NCI-H446 treated with DMSO at 0.1 percent for 48 hours (cell line): ENCODE measurements around the gene GABRD.

Source experiments
- DNase-seq: peaks from one replicate; lab custom pipeline; 2025; lab: John Stamatoyannopoulos, UW

The GABRD gene

GRCh38 chr1:2018217-2019171, 651 bp upstream of the GABRD start:
- no peak for DNase-seq

- DNase-seq = no peak
Measured at GRCh38 chr1:2019571-2020309, 595 bp downstream of the GABRD start.

- DNase-seq = no peak
Measured at GRCh38 chr1:2020310-2020655, 1.1 kb downstream of the GABRD start.

GRCh38 chr1:2021550-2021949, 2.4 kb downstream of the GABRD start:
- no peak for DNase-seq

GRCh38 chr1:2022063-2022770, 3.1 kb downstream of the GABRD start:
- no peak for DNase-seq

GRCh38 chr1:2023187-2023586, 4.0 kb downstream of the GABRD start:
- DNase-seq = no peak

- DNase-seq = no peak
Measured at GRCh38 chr1:2024451-2024850, 5.3 kb downstream of the GABRD start.

GRCh38 chr1:2024887-2025286, 5.7 kb downstream of the GABRD start:
- DNase-seq = no peak

- DNase-seq = no peak
Measured at GRCh38 chr1:2025491-2025981, 6.4 kb downstream of the GABRD start.

GRCh38 chr1:2027961-2028583, 8.9 kb downstream of the GABRD start:
- DNase-seq = no peak

- DNase-seq = no peak
Measured at GRCh38 chr1:2028870-2029560, 9.9 kb downstream of the GABRD start.

- DNase-seq = no peak
Measured at GRCh38 chr1:2029561-2029960, 10.4 kb downstream of the GABRD start.

GRCh38 chr1:2030076-2030871, 11.1 kb downstream of the GABRD start:
- no peak for DNase-seq

- no peak for DNase-seq
Measured at GRCh38 chr1:2031546-2032540, 12.7 kb downstream of the GABRD start.

GRCh38 chr1:2032737-2033136, 13.6 kb downstream of the GABRD start:
- DNase-seq = no peak

- no peak for DNase-seq
Measured at GRCh38 chr1:2033165-2033564, 14.0 kb downstream of the GABRD start.

GRCh38 chr1:2036287-2036686, 17.1 kb downstream of the GABRD start:
- DNase-seq = no peak

GRCh38 chr1:2037314-2037979, 18.3 kb downstream of the GABRD start:
- DNase-seq = no peak

GRCh38 chr1:2038229-2038628, 19.1 kb downstream of the GABRD start:
- DNase-seq = no peak
